Thoracic aorta (tissue), 2 donors: ENCODE results near the gene COTL1. TPM values are rescaled to one million over a fixed set of nuclear protein-coding genes. Genes with fewer than 3 reads are reported as not detected.

Experiments
- ATAC-seq: fragments of 150-250 bp; one replicate; pipeline ENCODE4 v1.8.0; 2017; ENCODE audit warnings: low read depth; ENCODE audit not compliant: insufficient number of reproducible peaks, low FRiP score
- DNase-seq: peaks from one replicate; pipeline ENCODE4 v3.0.0-alpha.2; 2020; ENCODE audit warnings: low spot score
- H3K27ac ChIP-seq, 2 donors: fragments of 200-600 bp; sonication (generic); 1 replicate in 1 of 2; 2 replicates in 1 of 2; pipeline ENCODE4 v1.5.1; 2016; ENCODE audit warnings: mild to moderate bottlenecking in 2 of 2, moderate library complexity in 2 of 2
- H3K27me3 ChIP-seq: fragments of 200-600 bp; sonication (generic); replicated peaks from 2 replicates; pipeline ENCODE4 v1.6.0; 2016; ENCODE audit warnings: mild to moderate bottlenecking; ENCODE audit not compliant: insufficient read depth
- H3K36me3 ChIP-seq: fragments of 200-600 bp; sonication (generic); one replicate; pipeline ENCODE4 v1.5.1; 2016
- H3K4me1 ChIP-seq, 2 donors: fragments of 200-600 bp; sonication (generic); 1 replicate in 1 of 2; 2 replicates in 1 of 2; pipeline versions ENCODE4 v1.5.1 to v1.6.0; 2016; ENCODE audit warnings: low read depth in 2 of 2, mild to moderate bottlenecking in 1 of 2; ENCODE audit not compliant: control insufficient read depth in 1 of 2
- H3K4me3 ChIP-seq: fragments of 200-600 bp; sonication (generic); 2 replicates; pipeline ENCODE4 v1.5.1; 2016; ENCODE audit warnings: mild to moderate bottlenecking
- H3K9me3 ChIP-seq: fragments of 200-600 bp; sonication (generic); 2 replicates; pipeline ENCODE4 v1.5.1; 2016
- CTCF ChIP-seq: fragments of 200-600 bp; sonication (generic); IDR thresholded peaks from one replicate; pipeline ENCODE4 v1.5.1; 2019; ENCODE audit warnings: antibody characterized with exemption
- total RNA-seq, 2 donors: library from RNA; depleted of rRNA; stranded (reverse); fragments of >200 nt; gene quantifications; one replicate each; pipeline versions ENCODE4 v1.1.0 to v1.2.3, GENCODE V29; 2016

The COTL1 gene
- total RNA-seq, 2 donors from 2014 or later: 32.0 to 46.8 TPM

GRCh38 chr16:84618581-84619460, 943 bp upstream of the COTL1 start:
- Histone ChIP-seq H3K36me3 (no peaks in the 10 kb centered on the region), H3K9me3 (no peaks in the 10 kb centered on the region), H3K27me3 (no peaks in the 10 kb centered on the region), H3K27ac (peak overlapping the region; percentile 39 to 76), H3K4me1 (peaks cover 0 to 21% of the 10 kb centered on the region in 2 donors), H3K4me3 (peak overlapping the region; percentile 63)
- ATAC-seq (no peak), DNase-seq (no peak)
- no peak for TF ChIP-seq CTCF

- Histone ChIP-seq H3K27me3 (no peaks in the 10 kb centered on the region), H3K4me1 (peaks cover 0 to 21% of the 10 kb centered on the region in 2 donors), H3K9me3 (no peaks in the 10 kb centered on the region), H3K4me3 (peak overlapping the region; percentile 75), H3K27ac (peak overlapping the region; percentile 20 to 49), H3K36me3 (no peaks in the 10 kb centered on the region)
- TF ChIP-seq CTCF: no peak
- DNase-seq (no peak), ATAC-seq (no peak)
Measured at GRCh38 chr16:84617041-84617790, 662 bp downstream of the COTL1 start.

GRCh38 chr16:84616515-84616914, 1.4 kb downstream of the COTL1 start:
- DNase-seq (no peak), ATAC-seq (no peak)
- Histone ChIP-seq H3K4me1 (peaks cover 0 to 21% of the 10 kb centered on the region in 2 donors), H3K36me3 (no peaks in the 10 kb centered on the region), H3K27ac (no peak overlapping the region), H3K4me3 (peak overlapping the region; percentile 75), H3K9me3 (no peaks in the 10 kb centered on the region), H3K27me3 (no peaks in the 10 kb centered on the region)
- TF ChIP-seq CTCF: no peak

- Histone ChIP-seq H3K27ac (no peak overlapping the region), H3K4me3 (peak overlapping the region; percentile 75)
- no peak for DNase-seq
Measured at GRCh38 chr16:84614968-84615813, 2.7 kb downstream of the COTL1 start.

More at GRCh38 chr16:84614968-84615813, 2.7 kb downstream of the COTL1 start:
- H3K27me3 ChIP-seq: no peaks in the 10 kb centered on the region
- ATAC-seq: no peak
- peaks cover 0 to 21% of the 10 kb centered on the region in 2 donors for H3K4me1 ChIP-seq
- H3K36me3 ChIP-seq: no peaks in the 10 kb centered on the region
- no peaks in the 10 kb centered on the region for H3K9me3 ChIP-seq
- no peak for TF ChIP-seq CTCF
